GM18951 (cell line): ENCODE data around the gene PRKCQ.
"Not testable (repeated sequence)": the region's sequence is repeated elsewhere in the genome, so short reads cannot be mapped to it uniquely, and the experiment has no call there.

ENCODE experiments used
- POLR2A ChIP-seq: IDR thresholded peaks from 4 replicates; pipeline ENCODE4 v1.6.1; 2011; ENCODE audit warnings: mild to moderate bottlenecking; ENCODE audit not compliant: insufficient read length, insufficient read depth; ENCODE audit errors: extremely low read depth
- in situ Hi-C: fragments of 300-500 bp; cut with MboI; formaldehyde crosslinking; loops from one replicate; pipeline ENCODE4 v1.12.0; 2022; ENCODE audit warnings: low sequenced_read_pairs, mixed read lengths, inconsistent platforms; ENCODE audit not compliant: unreplicated experiment

The PRKCQ gene

GRCh38 chr10:6473430-6473829, 106.6 kb downstream of the PRKCQ start:
- in situ Hi-C loops = no loop called here
- TF ChIP-seq POLR2A = no peak

- in situ Hi-C loops = not testable (repeated sequence)
Measured at GRCh38 chr10:6472710-6473005, 107.4 kb downstream of the PRKCQ start.

DNA sequence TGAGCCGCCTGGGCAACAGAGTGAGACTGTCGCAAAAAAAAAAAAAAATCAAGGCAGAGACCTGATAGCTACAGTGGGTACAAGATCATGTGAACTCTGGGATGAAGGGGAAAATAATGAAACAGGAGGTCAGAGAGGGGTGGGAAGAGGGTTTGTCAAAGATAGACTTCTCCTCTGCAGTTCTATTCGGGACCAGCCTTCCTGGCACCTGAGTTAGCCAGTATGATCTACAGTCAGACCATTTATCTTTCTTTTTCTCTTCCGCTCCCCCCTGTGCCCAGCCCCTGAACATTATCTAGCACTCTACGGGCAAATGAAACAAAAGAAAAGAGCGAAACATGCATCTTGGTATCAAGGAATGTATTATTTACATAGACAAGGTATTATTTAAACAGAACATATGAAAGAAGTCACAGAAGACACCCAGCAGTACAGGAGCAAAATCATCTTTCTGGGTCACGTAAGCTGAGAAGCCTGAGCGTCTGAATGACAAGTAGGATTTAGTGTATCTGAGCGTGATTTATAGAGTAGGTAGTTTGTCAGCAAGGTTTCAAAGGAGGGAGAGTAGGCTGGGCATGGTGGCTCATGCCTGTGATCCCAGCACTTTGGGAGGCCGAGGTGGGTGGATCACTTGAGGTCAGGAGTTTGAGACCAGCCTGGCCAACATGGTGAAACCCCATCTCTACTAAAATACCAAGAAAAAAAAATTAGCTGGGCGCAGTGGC, 109.0 kb downstream of the PRKCQ start:
- in situ Hi-C loops = no loop called here
- no peak for TF ChIP-seq POLR2A

DNA sequence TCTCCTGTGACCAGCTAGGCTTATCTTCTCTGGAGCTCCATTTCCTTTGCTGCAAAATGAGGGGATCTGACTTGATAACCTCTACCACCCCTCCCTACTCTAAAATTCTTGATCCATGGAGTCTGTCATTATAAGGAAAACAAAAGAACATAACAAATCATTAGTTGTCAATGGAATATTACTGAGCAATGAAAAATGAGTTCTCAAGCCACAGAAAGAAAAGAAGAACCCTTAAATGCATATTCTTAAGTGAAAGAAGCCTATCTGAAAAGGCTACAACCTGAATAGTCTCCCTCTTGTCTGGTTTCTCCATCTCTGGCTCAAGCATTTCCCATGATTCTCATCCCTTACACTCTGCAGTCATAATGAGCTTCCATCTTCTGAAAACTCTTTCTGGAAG, 110.4 kb downstream of the PRKCQ start:
- no peak for TF ChIP-seq POLR2A
- in situ Hi-C loops = no loop called here

GRCh38 chr10:6465854-6466601, 114.0 kb downstream of the PRKCQ start:
- in situ Hi-C loops = no loop called here

DNA sequence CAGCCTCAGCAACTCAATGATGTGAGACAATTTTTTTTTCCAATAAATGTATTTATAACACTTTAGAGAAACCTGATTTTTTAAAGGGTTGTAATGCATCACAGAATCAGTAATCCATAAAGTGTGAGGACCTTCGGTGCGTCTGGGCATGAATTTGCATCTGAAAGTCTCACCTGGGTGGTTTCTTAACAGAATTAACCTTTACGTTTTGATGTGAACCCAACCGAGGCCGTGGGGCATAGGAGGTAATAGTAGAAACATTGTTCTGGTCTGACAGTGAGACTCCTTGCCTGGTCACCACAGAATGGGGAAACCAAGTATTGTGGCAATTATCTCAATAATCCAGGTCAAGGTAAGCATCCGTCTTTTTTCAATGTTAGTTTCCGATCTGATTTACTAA, 114.6 kb downstream of the PRKCQ start:
- in situ Hi-C loops = no loop called here
- no peak for TF ChIP-seq POLR2A

More at GRCh38 chr10:6465854-6466601, 114.0 kb downstream of the PRKCQ start:
- TF ChIP-seq POLR2A = no peak

GRCh38 chr10:6464862-6465430, 115.1 kb downstream of the PRKCQ start:
- no peak for TF ChIP-seq POLR2A
- in situ Hi-C loops = no loop called here

DNA sequence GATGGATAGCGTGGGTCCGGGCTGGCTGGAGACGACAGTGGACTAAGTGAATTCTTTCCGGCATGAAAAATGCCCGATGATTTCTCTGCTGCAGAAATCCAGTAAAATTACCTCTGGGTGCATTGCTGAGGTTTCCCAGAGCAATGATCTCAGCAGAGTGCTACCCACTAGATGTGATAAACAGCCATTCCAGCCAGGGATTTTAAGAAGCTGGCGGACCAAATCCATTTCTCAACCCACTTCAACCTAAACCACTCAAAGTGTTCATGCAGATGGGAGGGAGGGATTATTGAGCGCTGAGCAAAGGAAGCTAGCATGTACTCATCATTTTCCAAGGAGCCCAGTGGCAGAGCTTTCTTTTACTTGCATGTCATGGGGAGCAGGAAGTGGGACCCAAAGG, 116.7 kb downstream of the PRKCQ start:
- TF ChIP-seq POLR2A = no peak
- in situ Hi-C loops = no loop called here

DNA sequence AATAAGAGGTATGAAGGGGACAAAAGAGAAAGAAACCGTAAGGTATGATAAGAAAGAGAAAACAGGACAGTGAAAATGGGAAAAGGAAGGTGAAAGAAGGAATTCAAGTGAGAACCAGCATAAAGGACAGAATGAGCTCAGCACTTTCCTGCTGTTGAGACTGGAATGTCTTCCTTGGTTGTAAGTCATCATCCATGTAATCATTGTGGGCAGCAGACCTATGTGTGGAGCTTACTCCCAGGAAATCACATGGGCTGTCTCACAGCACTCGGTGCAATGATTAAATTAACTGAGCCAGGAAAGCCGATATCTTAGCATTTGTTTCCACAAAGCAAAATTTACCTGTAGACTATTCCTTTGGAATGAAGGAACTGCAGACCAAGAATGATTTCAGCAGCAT, 118.1 kb downstream of the PRKCQ start:
- TF ChIP-seq POLR2A = no peak
- in situ Hi-C loops = no loop called here

GRCh38 chr10:6460861-6461409, 119.1 kb downstream of the PRKCQ start:
- in situ Hi-C loops = no loop called here
- TF ChIP-seq POLR2A = no peak

- TF ChIP-seq POLR2A = no peak
- in situ Hi-C loops = no loop called here
Measured at GRCh38 chr10:6458814-6459213, 121.3 kb downstream of the PRKCQ start.

- in situ Hi-C loops = no loop called here
Measured at GRCh38 chr10:6457376-6457775, 122.7 kb downstream of the PRKCQ start.

GRCh38 chr10:6456067-6456466, 124.0 kb downstream of the PRKCQ start:
- no peak for TF ChIP-seq POLR2A
- in situ Hi-C loops = no loop called here

More at GRCh38 chr10:6457376-6457775, 122.7 kb downstream of the PRKCQ start:
- no peak for TF ChIP-seq POLR2A

DNA sequence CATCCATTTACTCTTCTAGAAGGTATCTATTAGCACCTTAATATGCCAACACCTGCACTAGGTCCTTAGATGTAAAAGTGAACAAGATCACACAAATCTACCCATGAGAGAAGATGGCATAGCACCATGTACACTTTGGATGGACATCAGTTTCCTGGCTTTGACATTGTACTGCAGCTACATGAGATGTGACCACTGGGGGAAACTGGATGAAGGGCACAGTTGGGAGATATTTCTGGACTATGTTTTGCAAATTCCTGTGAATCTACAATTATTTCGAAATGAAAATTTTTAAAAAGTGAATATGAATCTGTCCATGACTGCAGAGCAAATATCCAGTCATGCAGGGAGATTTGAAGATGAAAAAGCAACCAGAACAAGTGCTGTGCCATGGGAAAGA, 124.5 kb downstream of the PRKCQ start:
- in situ Hi-C loops = no loop called here
- TF ChIP-seq POLR2A = no peak

GRCh38 chr10:6446711-6447110, 133.4 kb downstream of the PRKCQ start:
- no peak for TF ChIP-seq POLR2A
- in situ Hi-C loops = loop anchor here (10.0 kb wide), 1 partner anchor 118 kb away; no protein-coding TSS in a partner anchor
